ENCODE measurements around the gene TTC4.

Gene TTC4

GRCh38 chr1:54728027-54728426 lies 12.4 kb downstream of the TTC4 start:
- TF ChIP-seq ARNTL (CRISPR knock-in tag; IDR thresholded peaks at IDR 0.05; ENCODE audit: borderline replicate concordance, low read depth) (no peak), PPARA (CRISPR knock-in tag; IDR thresholded peaks at IDR 0.05; ENCODE audit: borderline replicate concordance) (no peak), ESRRG (CRISPR knock-in tag; IDR thresholded peaks at IDR 0.05) (no peak), ZNF70 (CRISPR knock-in tag; IDR thresholded peaks at IDR 0.05) (no peak), ISL1 (CRISPR knock-in tag; IDR thresholded peaks at IDR 0.05) (no peak), ZNF565 (CRISPR knock-in tag; conservative IDR thresholded peaks at IDR 0.05; ENCODE audit: low read depth) (no peak), ZFP30 (CRISPR knock-in tag; IDR thresholded peaks at IDR 0.05) (no peak)
- TF ChIP-seq, protein P1, sequence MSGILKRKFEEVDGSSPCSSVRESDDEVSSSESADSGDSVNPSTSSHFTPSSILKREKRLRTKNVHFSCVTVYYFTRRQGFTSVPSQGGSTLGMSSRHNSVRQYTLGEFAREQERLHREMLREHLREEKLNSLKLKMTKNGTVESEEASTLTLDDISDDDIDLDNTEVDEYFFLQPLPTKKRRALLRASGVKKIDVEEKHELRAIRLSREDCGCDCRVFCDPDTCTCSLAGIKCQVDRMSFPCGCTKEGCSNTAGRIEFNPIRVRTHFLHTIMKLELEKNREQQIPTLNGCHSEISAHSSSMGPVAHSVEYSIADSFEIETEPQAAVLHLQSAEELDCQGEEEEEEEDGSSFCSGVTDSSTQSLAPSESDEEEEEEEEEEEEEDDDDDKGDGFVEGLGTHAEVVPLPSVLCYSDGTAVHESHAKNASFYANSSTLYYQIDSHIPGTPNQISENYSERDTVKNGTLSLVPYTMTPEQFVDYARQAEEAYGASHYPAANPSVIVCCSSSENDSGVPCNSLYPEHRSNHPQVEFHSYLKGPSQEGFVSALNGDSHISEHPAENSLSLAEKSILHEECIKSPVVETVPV (CRISPR knock-in tag; IDR thresholded peaks at IDR 0.05), result no peak
- TF ChIP-seq, protein P2, sequence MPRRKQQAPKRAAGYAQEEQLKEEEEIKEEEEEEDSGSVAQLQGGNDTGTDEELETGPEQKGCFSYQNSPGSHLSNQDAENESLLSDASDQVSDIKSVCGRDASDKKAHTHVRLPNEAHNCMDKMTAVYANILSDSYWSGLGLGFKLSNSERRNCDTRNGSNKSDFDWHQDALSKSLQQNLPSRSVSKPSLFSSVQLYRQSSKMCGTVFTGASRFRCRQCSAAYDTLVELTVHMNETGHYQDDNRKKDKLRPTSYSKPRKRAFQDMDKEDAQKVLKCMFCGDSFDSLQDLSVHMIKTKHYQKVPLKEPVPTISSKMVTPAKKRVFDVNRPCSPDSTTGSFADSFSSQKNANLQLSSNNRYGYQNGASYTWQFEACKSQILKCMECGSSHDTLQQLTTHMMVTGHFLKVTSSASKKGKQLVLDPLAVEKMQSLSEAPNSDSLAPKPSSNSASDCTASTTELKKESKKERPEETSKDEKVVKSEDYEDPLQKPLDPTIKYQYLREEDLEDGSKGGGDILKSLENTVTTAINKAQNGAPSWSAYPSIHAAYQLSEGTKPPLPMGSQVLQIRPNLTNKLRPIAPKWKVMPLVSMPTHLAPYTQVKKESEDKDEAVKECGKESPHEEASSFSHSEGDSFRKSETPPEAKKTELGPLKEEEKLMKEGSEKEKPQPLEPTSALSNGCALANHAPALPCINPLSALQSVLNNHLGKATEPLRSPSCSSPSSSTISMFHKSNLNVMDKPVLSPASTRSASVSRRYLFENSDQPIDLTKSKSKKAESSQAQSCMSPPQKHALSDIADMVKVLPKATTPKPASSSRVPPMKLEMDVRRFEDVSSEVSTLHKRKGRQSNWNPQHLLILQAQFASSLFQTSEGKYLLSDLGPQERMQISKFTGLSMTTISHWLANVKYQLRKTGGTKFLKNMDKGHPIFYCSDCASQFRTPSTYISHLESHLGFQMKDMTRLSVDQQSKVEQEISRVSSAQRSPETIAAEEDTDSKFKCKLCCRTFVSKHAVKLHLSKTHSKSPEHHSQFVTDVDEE (CRISPR knock-in tag; IDR thresholded peaks at IDR 0.05), result no peak
- no peak for ATAC-seq

DNA sequence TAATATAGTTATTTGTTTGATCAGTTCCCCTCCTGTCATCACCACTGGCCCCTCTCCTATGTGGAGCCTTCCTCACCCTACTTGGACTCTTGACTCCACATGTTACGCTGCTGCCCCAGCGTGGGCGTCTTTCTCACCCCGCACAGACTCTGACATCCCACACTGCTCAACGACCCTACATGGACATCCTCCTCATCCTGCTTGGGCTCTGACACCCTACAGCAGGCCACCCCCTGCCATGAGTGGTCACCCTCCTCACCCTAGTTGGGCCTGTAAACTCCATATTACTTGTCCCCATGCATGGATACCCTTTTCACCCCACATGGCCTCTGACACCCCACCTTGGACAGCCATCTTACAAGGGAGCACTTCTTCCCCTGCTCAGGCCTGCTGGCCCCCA lies 21.0 kb downstream of the TTC4 start:
- ATAC-seq, result no peak
- TF ChIP-seq RARB (CRISPR knock-in tag; IDR thresholded peaks at IDR 0.05) (no peak), SNAI2 (CRISPR knock-in tag; IDR thresholded peaks at IDR 0.05) (no peak), ARNTL (CRISPR knock-in tag; IDR thresholded peaks at IDR 0.05; ENCODE audit: borderline replicate concordance, low read depth) (no peak), TCF4 (CRISPR knock-in tag; IDR thresholded peaks at IDR 0.05; ENCODE audit: borderline replicate concordance) (no peak), ISL1 (CRISPR knock-in tag; IDR thresholded peaks at IDR 0.05) (no peak), PATZ1 (CRISPR knock-in tag; IDR thresholded peaks at IDR 0.05; ENCODE audit: borderline replicate concordance) (no peak)
- TF ChIP-seq, protein P1 (CRISPR knock-in tag; IDR thresholded peaks at IDR 0.05), result no peak

DNA sequence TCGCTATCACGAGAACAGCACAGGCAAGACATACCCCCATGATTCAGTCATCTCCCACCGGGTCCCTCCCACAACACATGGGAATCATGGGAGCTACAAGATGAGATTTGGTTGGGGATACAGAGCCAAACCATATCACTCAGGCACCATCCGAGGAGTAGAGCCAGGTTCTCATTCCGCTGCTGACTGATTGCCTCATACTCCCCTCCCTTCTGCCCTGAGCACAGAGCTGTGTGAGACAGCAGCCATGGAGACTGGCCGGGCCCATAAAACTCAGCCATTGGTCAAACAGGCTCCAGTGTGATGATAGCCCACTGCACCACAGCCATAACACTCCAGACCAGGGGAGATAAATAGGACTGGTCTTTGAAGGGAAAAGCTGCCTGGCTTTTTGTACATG lies 22.6 kb downstream of the TTC4 start:
- ATAC-seq, result no peak
- TF ChIP-seq ARNTL (CRISPR knock-in tag; IDR thresholded peaks at IDR 0.05; ENCODE audit: borderline replicate concordance, low read depth) (no peak), TOX (CRISPR knock-in tag; IDR thresholded peaks at IDR 0.05; ENCODE audit: borderline replicate concordance) (no peak), OSR1 (CRISPR knock-in tag; IDR thresholded peaks at IDR 0.05) (no peak), GLIS3 (CRISPR knock-in tag; IDR thresholded peaks at IDR 0.05) (no peak), RARB (CRISPR knock-in tag; IDR thresholded peaks at IDR 0.05) (no peak), ESRRG (CRISPR knock-in tag; IDR thresholded peaks at IDR 0.05) (no peak)
- TF ChIP-seq, protein P1 (CRISPR knock-in tag; IDR thresholded peaks at IDR 0.05), result no peak

GRCh38 chr1:54741531-54741930 lies 25.9 kb downstream of the TTC4 start:
- no peak for ATAC-seq
- TF ChIP-seq ARNTL (CRISPR knock-in tag; IDR thresholded peaks at IDR 0.05; ENCODE audit: borderline replicate concordance, low read depth) (no peak), ZC3H10 (CRISPR knock-in tag; IDR thresholded peaks at IDR 0.05) (no peak), TOX (CRISPR knock-in tag; IDR thresholded peaks at IDR 0.05; ENCODE audit: borderline replicate concordance) (no peak), ZFP3 (CRISPR knock-in tag; IDR thresholded peaks at IDR 0.05) (no peak), ZNF8 (CRISPR knock-in tag; IDR thresholded peaks at IDR 0.05) (no peak), POU6F1 (CRISPR knock-in tag; IDR thresholded peaks at IDR 0.05; ENCODE audit: borderline replicate concordance, low read depth) (no peak), ISL1 (CRISPR knock-in tag; IDR thresholded peaks at IDR 0.05) (no peak), GLIS3 (CRISPR knock-in tag; IDR thresholded peaks at IDR 0.05) (no peak), ESRRG (CRISPR knock-in tag; IDR thresholded peaks at IDR 0.05) (no peak), OSR1 (CRISPR knock-in tag; IDR thresholded peaks at IDR 0.05) (no peak), CSDC2 (CRISPR knock-in tag; IDR thresholded peaks at IDR 0.05) (no peak), CREB5 (CRISPR knock-in tag; IDR thresholded peaks at IDR 0.05; ENCODE audit: low read depth) (no peak), BACH2 (CRISPR knock-in tag; IDR thresholded peaks at IDR 0.05; ENCODE audit: borderline replicate concordance) (no peak), ZNF565 (CRISPR knock-in tag; conservative IDR thresholded peaks at IDR 0.05; ENCODE audit: low read depth) (no peak), ZNF70 (CRISPR knock-in tag; IDR thresholded peaks at IDR 0.05) (no peak), ZFP30 (CRISPR knock-in tag; IDR thresholded peaks at IDR 0.05) (no peak), TCF4 (CRISPR knock-in tag; IDR thresholded peaks at IDR 0.05; ENCODE audit: borderline replicate concordance) (no peak), PPARA (CRISPR knock-in tag; IDR thresholded peaks at IDR 0.05; ENCODE audit: borderline replicate concordance) (no peak)

Data from SK-N-SH treated with all-trans-retinoic acid at 6 μM for 48 hours (cell line).